GM12878 (cell line): ENCODE data around the gene CTNNBL1. TPM values are rescaled to one million over a fixed set of nuclear protein-coding genes. Genes with fewer than 3 reads are reported as not detected.
A peak's percentile ranks its signal among the peaks of the same experiment; 100 is the strongest.

Experiments
- ATAC-seq: fragments of 200-7000 bp; cut with Tn5 transposase; 3 replicates; pipeline ENCODE4 v1.9.1; 2020; ENCODE audit warnings: mild to moderate bottlenecking, moderate library complexity
- BruUV-seq: library from RNA; stranded (reverse); fragments of 400-500 nt; replicated peaks from 2 replicates; lab custom pipeline; 2021; lab: Mats Ljungman, UMichigan
- CTCF ChIA-PET: fragments of 300-600 bp; sonication (Branson Sonifier 250); formaldehyde crosslinking; extraction: SDS; loops from one replicate; lab custom pipeline; 2021; ENCODE audit warnings: inconsistent platforms; lab: Yijun Ruan, JAX
- POLR2A ChIA-PET: fragments of 350-600 bp; formaldehyde crosslinking; extraction: SDS; loops from one replicate; lab custom pipeline; 2021; ENCODE audit warnings: inconsistent platforms; lab: Charles Lee
- RAD21 ChIA-PET: fragments of 300-600 bp; sonication (Branson Sonifier 250); formaldehyde crosslinking; loops from one replicate; lab custom pipeline; 2023; ENCODE audit warnings: antibody characterized with exemption; ENCODE audit not compliant: unreplicated experiment; lab: Charles Lee
- SMC1A ChIA-PET: fragments of 300-600 bp; sonication (Branson Sonifier 250); formaldehyde crosslinking; loops from one replicate; lab custom pipeline; 2023; ENCODE audit not compliant: unreplicated experiment, uncharacterized antibody; lab: Charles Lee
- DNase-seq: peaks from one replicate; pipeline ENCODE4 v3.0.0-alpha.2; 2011; ENCODE audit warnings: low read depth, low spot score
- FAIRE-seq: peaks from 3 replicates; lab custom pipeline; 2011; peaks lifted over from hg19 to GRCh38; lab: Jason Lieb, UNC
- H2AFZ ChIP-seq: 2 replicates; pipeline ENCODE4 v1.6.0; 2011; ENCODE audit warnings: low read depth, low read length, control low read depth; ENCODE audit not compliant: control insufficient read depth
- H3K27ac ChIP-seq: 2 replicates; pipeline ENCODE4 v1.5.1; 2011; ENCODE audit warnings: control low read depth; ENCODE audit not compliant: control insufficient read depth, insufficient read depth
- H3K27me3 ChIP-seq, 2 experiments: replicated peaks in 1 of 2; 2 replicates each; pipeline versions ENCODE4 v1.6.0 to v1.6.1; 2011; ENCODE audit warnings: low read length in 1 of 2; ENCODE audit not compliant: control insufficient read depth in 2 of 2, insufficient read depth in 2 of 2
- H3K36me3 ChIP-seq, 2 experiments: 2 replicates each; pipeline ENCODE4 v1.5.1; 2011; ENCODE audit warnings: low read length in 1 of 2; ENCODE audit not compliant: control insufficient read depth in 2 of 2, insufficient read depth in 2 of 2
- H3K4me1 ChIP-seq: 2 replicates; pipeline ENCODE4 v1.6.1; 2011; ENCODE audit warnings: mild to moderate bottlenecking, low read length, moderate library complexity, mixed read lengths; ENCODE audit not compliant: control insufficient read depth, insufficient read depth
- H3K4me2 ChIP-seq: 2 replicates; pipeline ENCODE4 v1.6.0; 2011; ENCODE audit warnings: control low read depth; ENCODE audit not compliant: control insufficient read depth, insufficient read depth
- H3K4me3 ChIP-seq: fragments of 200-600 bp; sonication (generic); 2 replicates; pipeline ENCODE4 v1.5.1; 2016
- H3K79me2 ChIP-seq: 2 replicates; pipeline ENCODE4 v1.6.0; 2011; ENCODE audit warnings: low read length; ENCODE audit not compliant: control insufficient read depth, insufficient read depth
- H3K9ac ChIP-seq: 2 replicates; pipeline ENCODE4 v1.8.0; 2011; ENCODE audit warnings: low read length, control low read depth, mixed read lengths; ENCODE audit not compliant: control insufficient read depth, insufficient read depth
- H3K9me3 ChIP-seq: replicated peaks from 3 replicates; pipeline ENCODE4 v1.5.1; 2011; ENCODE audit warnings: mild to moderate bottlenecking, low read length; ENCODE audit not compliant: control insufficient read depth, insufficient read depth
- H4K20me1 ChIP-seq: 2 replicates; pipeline ENCODE4 v1.6.0; 2011; ENCODE audit not compliant: control insufficient read depth, insufficient read depth
- ATF3 ChIP-seq: IDR thresholded peaks from 2 replicates; pipeline ENCODE4 v1.6.1; 2011; ENCODE audit warnings: low read depth, mild to moderate bottlenecking, low read length, moderate library complexity, borderline replicate concordance; ENCODE audit errors: extremely low read depth
- HDAC6 ChIP-seq: fragments of 200-600 bp; sonication (generic); IDR thresholded peaks from one replicate; pipeline ENCODE4 v1.8.0; 2017; ENCODE audit warnings: antibody characterized with exemption; ENCODE audit not compliant: unreplicated experiment
- JUNB ChIP-seq: IDR thresholded peaks from 2 replicates; pipeline ENCODE4 v1.6.1; 2016; ENCODE audit warnings: antibody characterized with exemption, mild to moderate bottlenecking
- MYB ChIP-seq: fragments of 150-350 bp; IDR thresholded peaks from 2 replicates; pipeline ENCODE4 v1.6.1; 2014; ENCODE audit warnings: mild to moderate bottlenecking, low read depth, low read length, borderline replicate concordance
- RUNX3 ChIP-seq: IDR thresholded peaks from 2 replicates; pipeline ENCODE4 v1.6.1; 2012; ENCODE audit warnings: low read length, inconsistent platforms
- SMAD5 ChIP-seq: IDR thresholded peaks from 2 replicates; pipeline ENCODE4 v1.6.1; 2016; ENCODE audit warnings: antibody characterized with exemption, low read depth
- SP1 ChIP-seq: IDR thresholded peaks from one replicate; pipeline ENCODE4 v1.6.1; 2011; ENCODE audit warnings: low read depth, low read length
- SREBF2 ChIP-seq: IDR thresholded peaks from 2 replicates; pipeline ENCODE4 v1.6.1; 2012; ENCODE audit warnings: mild to moderate bottlenecking, low read length
- TARDBP ChIP-seq: IDR thresholded peaks from 2 replicates; pipeline ENCODE4 v1.6.1; 2016; ENCODE audit warnings: borderline replicate concordance
- ZBTB11 ChIP-seq: fragments of 450-650 bp; formaldehyde crosslinking; IDR thresholded peaks from 2 replicates; pipeline ENCODE4 v1.5.0; 2022; ENCODE audit warnings: mild to moderate bottlenecking, missing genetic modification characterization
- ZNF217 ChIP-seq: fragments of 450-650 bp; IDR thresholded peaks from 2 replicates; pipeline ENCODE4 v1.6.1; 2017; ENCODE audit warnings: antibody characterized with exemption, mild to moderate bottlenecking
- WGBS: methylation state at CpG from one replicate; pipeline ENCODE4 v1.1.6; 2016; ENCODE audit warnings: low lambda C conversion rate; ENCODE audit not compliant: insufficient replicate concordance, insufficient coverage; ENCODE audit errors: missing lambda C conversion rate; 5-methylcytosine and 5-hydroxymethylcytosine counted together
- in situ Hi-C: fragments of 300-500 bp; cut with MboI; formaldehyde crosslinking; loops from 9 replicates; pipeline ENCODE4 v1.14.3; 2018; ENCODE audit warnings: mixed read lengths
- intact Hi-C: fragments of 100-400 bp; cut with micrococcal nuclease; formaldehyde crosslinking; loops from one replicate; pipeline ENCODE4 v1.14.2; 2022; ENCODE audit not compliant: unreplicated experiment
- polyA plus RNA-seq, 11 experiments: library from polyadenylated mRNA; depleted of rRNA in 4 of 11; unstranded in 6 of 11; stranded (reverse) in 5 of 11; fragments of >200 nt; fragmentation: Nextera tagmentation in 4 of 11; fragmentation: Illumina TruSeq in 1 of 11; extraction: Ambion mirVana in 4 of 11; extraction: Trizol in 1 of 11; gene quantifications; 1 replicate in 1 of 11; 2 replicates in 10 of 11; pipeline versions ENCODE4 v1.2.1 to v1.2.3, GENCODE V29; 2011 to 2016; ENCODE audit warnings: inconsistent platforms in 2 of 11, missing spikeins in 2 of 11, low read depth in 1 of 11
- total RNA-seq, 4 experiments: library from RNA; depleted of rRNA in 3 of 4; stranded (reverse); fragments of >200 nt in 3 of 4; fragmentation: Illumina TruSeq in 1 of 4; extraction: Trizol in 1 of 4; gene quantifications; 2 replicates each; pipeline versions ENCODE4 v1.2.1 to v1.2.3, GENCODE V29; 2013 to 2021
- TF ChIP-seq, protein P1 (sequence below): fragments of 450-650 bp; IDR thresholded peaks from 2 replicates; pipeline ENCODE4 v1.6.1; 2017; ENCODE audit warnings: low read depth, mild to moderate bottlenecking, moderate library complexity

The CTNNBL1 gene
- total and polyA plus RNA-seq, 10 of the 15 experiments (the other 5 are each of a cell fraction or from before 2014, with no cell fraction given): 43.1 to 102 (median 67.8) TPM

GRCh38 chr20:37781626-37782025, 87.8 kb downstream of the CTNNBL1 start:
- Histone ChIP-seq H3K27ac (no peak overlapping the region), H4K20me1 (no peaks in the 10 kb centered on the region), H3K36me3 (peaks cover 0 to 3% of the 10 kb centered on the region in 2 experiments; a peak in 2 of 4 replicates), H3K9ac (no peak overlapping the region), H3K4me3 (no peak overlapping the region), H3K79me2 (no peaks in the 10 kb centered on the region), H3K4me2 (no peak overlapping the region), H3K27me3 (no peaks in the 10 kb centered on the region), H3K4me1 (no peaks in the 10 kb centered on the region), H3K9me3 (no peaks in the 10 kb centered on the region), H2AFZ (no peak overlapping the region)
- DNase-seq (no peak), FAIRE-seq (no peak), ATAC-seq (no peak)
- peak; percentile 18; the same call in 1 of the 2 replicates for TF ChIP-seq RUNX3
- TF ChIP-seq TARDBP: no peak
- ChIA-PET SMC1A (interaction anchor here (0.7 to 2.2 kb wide), 7 partner anchors 13 to 55 kb away, joined by 3 to 6 read pairs (median 3); no protein-coding TSS in a partner anchor), POLR2A (interaction anchor here (1.1 kb wide), 1 partner anchor 9 kb away, joined by 3 read pairs; no protein-coding TSS in a partner anchor), RAD21 (interaction anchor here (1.1 kb wide), 1 partner anchor 23 kb away, joined by 4 read pairs; no protein-coding TSS in a partner anchor), CTCF (interaction anchor here (0.9 to 1.4 kb wide), 3 partner anchors 8 to 218 kb away, joined by 4 to 5 read pairs (median 4); no protein-coding TSS in a partner anchor)
- intact Hi-C loops: no loop called here
- 83% methylated on average over 1 of the region's 1 CpG for WGBS
- in situ Hi-C loops: no loop called here
- BruUV-seq: no TSS peak

DNA sequence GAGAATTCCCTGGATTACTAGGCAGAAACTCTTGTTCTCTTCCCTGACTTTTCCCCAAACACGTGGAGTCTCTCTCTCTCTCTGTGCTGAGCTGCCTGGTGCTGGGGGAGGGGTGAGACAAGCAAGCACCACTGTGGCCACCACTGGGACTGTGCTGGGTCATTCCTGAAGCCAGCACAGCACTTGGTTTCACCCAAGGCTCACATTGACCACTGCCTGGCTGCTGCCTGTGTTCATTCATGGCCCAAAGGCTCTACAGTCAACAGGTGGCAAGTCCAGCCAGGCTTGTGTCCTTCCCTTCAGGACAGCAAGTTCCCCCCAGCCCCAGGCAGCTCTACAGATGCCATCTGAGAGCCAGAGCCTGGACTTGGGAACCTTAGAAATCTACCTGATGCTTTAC, 92.2 kb downstream of the CTNNBL1 start:
- Histone ChIP-seq H3K4me1 (no peaks in the 10 kb centered on the region), H3K9me3 (no peaks in the 10 kb centered on the region), H3K27me3 (no peaks in the 10 kb centered on the region), H3K27ac (no peak overlapping the region), H3K9ac (no peak overlapping the region), H3K4me3 (no peak overlapping the region), H2AFZ (no peak overlapping the region), H3K36me3 (peaks cover 3 to 8% of the 10 kb centered on the region in 2 experiments), H3K4me2 (no peak overlapping the region), H4K20me1 (no peaks in the 10 kb centered on the region), H3K79me2 (no peaks in the 10 kb centered on the region)
- ChIA-PET CTCF (interaction anchor here (0.6 to 0.9 kb wide), 2 partner anchors 9 to 308 kb away, joined by 3 read pairs; no protein-coding TSS in a partner anchor), POLR2A (no interaction called here), RAD21 (no interaction called here), SMC1A (no interaction called here)
- TF ChIP-seq MYB: no peak
- TF ChIP-seq JUNB: no peak
- TF ChIP-seq SP1: no peak
- TF ChIP-seq ZBTB11: no peak
- TF ChIP-seq, protein P1, sequence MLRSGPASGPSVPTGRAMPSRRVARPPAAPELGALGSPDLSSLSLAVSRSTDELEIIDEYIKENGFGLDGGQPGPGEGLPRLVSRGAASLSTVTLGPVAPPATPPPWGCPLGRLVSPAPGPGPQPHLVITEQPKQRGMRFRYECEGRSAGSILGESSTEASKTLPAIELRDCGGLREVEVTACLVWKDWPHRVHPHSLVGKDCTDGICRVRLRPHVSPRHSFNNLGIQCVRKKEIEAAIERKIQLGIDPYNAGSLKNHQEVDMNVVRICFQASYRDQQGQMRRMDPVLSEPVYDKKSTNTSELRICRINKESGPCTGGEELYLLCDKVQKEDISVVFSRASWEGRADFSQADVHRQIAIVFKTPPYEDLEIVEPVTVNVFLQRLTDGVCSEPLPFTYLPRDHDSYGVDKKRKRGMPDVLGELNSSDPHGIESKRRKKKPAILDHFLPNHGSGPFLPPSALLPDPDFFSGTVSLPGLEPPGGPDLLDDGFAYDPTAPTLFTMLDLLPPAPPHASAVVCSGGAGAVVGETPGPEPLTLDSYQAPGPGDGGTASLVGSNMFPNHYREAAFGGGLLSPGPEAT: no peak
- TF ChIP-seq ATF3: no peak
- TF ChIP-seq SMAD5: no peak
- no peak for TF ChIP-seq SREBF2
- no peak for TF ChIP-seq ZNF217
- TF ChIP-seq HDAC6: no peak
- no TSS peak for BruUV-seq
- no peak for DNase-seq
- in situ Hi-C loops: no loop called here
- intact Hi-C loops: no loop called here
- FAIRE-seq: no peak
- ATAC-seq: no peak
- WGBS: 43% methylated on average over 1 of the region's 1 CpG
